ENCODE measurements around the gene MEF2C. TPM values are rescaled to one million over a fixed set of nuclear protein-coding genes. Genes with fewer than 3 reads are reported as not detected.

The MEF2C gene
- total and polyA plus RNA-seq, 2 experiments from 2014 or later, result 0.97 to 1.6 TPM

GRCh38 chr5:88743231-88743834 is 139.7 kb downstream of the MEF2C start:
- TF ChIP-seq ZNF114 (CRISPR knock-in tag; IDR thresholded peaks at IDR 0.05) (no peak), ZNF331 (CRISPR knock-in tag; IDR thresholded peaks at IDR 0.05; ENCODE audit: low read depth) (no peak), EZH2 (IDR thresholded peaks at IDR 0.05; ENCODE audit: low read depth, unreplicated experiment) (no peak), ETS1 (IDR thresholded peaks at IDR 0.05) (no peak), NANOG (IDR thresholded peaks at IDR 0.05; ENCODE audit: borderline replicate concordance) (no peak), STAT1 (IDR thresholded peaks at IDR 0.05; ENCODE audit: unreplicated experiment) (no peak), POLR2AphosphoS5 (IDR thresholded peaks at IDR 0.05; ENCODE audit: low read depth) (no peak), ZNF462 (CRISPR knock-in tag; IDR thresholded peaks at IDR 0.05) (no peak), JUNB (IDR thresholded peaks at IDR 0.05; ENCODE audit: unreplicated experiment) (no peak), CREB1 (CRISPR knock-in tag; IDR thresholded peaks at IDR 0.05; ENCODE audit: low read depth) (no peak), REST (IDR thresholded peaks at IDR 0.05; ENCODE audit: unreplicated experiment) (no peak), CTCF (conservative IDR thresholded peaks at IDR 0.05; ENCODE audit: low read depth in 2 of 2) (no peak)
- H4K20me1 ChIP-seq (replicated peaks; ENCODE audit: insufficient read depth), result no peaks in the 10 kb centered on the region
- H3K27ac Mint-ChIP-seq, result no peak overlapping the region
- no peak overlapping the region for H3K27ac ChIP-seq (ENCODE audit: low read depth)
- peaks cover 2% of the 10 kb centered on the region; the same call in 1 of the 3 replicates for H3K4me1 Mint-ChIP-seq
- H3K9me3 Mint-ChIP-seq, result no peaks in the 10 kb centered on the region
- no peaks in the 10 kb centered on the region for H3K79me2 ChIP-seq (replicated peaks; ENCODE audit: insufficient read depth)
- H2AFZ ChIP-seq, result no peak overlapping the region
- H3K4me2 ChIP-seq, result no peak overlapping the region
- H3F3A ChIP-seq (replicated peaks; ENCODE audit: low read depth), result no peaks in the 10 kb centered on the region
- no peaks in the 10 kb centered on the region for H3K9me2 ChIP-seq (ENCODE audit: insufficient read depth)
- H3K36me3 Mint-ChIP-seq (ENCODE audit: low read depth), result no peaks in the 10 kb centered on the region
- no peak for DNase-seq (ENCODE audit: low spot score)
- H3K27me3 ChIP-seq (ENCODE audit: insufficient read depth), result no peaks in the 10 kb centered on the region
- no peak overlapping the region for H3K4me3 Mint-ChIP-seq
- no peak overlapping the region for H3K4me3 ChIP-seq
- no peak for ATAC-seq
- H3K4me1 ChIP-seq (ENCODE audit: insufficient read depth), result no peaks in the 10 kb centered on the region
- H3K36me3 ChIP-seq (ENCODE audit: insufficient read depth), result no peaks in the 10 kb centered on the region
- no peaks in the 10 kb centered on the region for H3K27me3 Mint-ChIP-seq (ENCODE audit: insufficient read depth, low read depth, poor library complexity)
